Measurements from ENCODE around the gene MYO9A.

MYO9A gene

DNA sequence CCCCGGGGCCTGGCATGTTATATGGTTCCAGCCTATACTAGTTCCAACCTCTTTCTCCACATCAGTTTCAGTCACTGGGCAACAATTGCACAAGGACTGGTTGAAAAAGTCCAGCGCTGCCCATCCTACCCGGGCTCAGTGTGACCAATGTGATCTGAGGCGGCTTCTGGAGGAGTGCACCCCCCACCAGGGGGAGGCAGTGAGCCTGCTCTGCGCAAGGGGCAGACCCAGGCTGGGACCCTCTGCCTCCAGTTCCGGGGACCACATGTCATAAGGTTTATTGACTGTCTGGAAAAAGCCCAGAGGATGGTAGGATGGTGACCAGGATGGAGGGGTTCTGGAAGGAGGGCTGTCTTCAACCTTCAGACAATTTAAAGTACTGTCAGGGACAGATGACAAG, 333.2 kb downstream of the MYO9A start:
- H3K27me3 Mint-ChIP-seq, result peaks cover 7% of the 10 kb centered on the region
- no peaks in the 10 kb centered on the region for H3K36me3 Mint-ChIP-seq
- H3K4me1 Mint-ChIP-seq (ENCODE audit: low read depth), result no peaks in the 10 kb centered on the region
- H3K4me3 Mint-ChIP-seq, result no peak overlapping the region
- no peaks in the 10 kb centered on the region for H3K9me3 Mint-ChIP-seq (ENCODE audit: low read depth)
- H3K27ac Mint-ChIP-seq, result no peak overlapping the region

DNA sequence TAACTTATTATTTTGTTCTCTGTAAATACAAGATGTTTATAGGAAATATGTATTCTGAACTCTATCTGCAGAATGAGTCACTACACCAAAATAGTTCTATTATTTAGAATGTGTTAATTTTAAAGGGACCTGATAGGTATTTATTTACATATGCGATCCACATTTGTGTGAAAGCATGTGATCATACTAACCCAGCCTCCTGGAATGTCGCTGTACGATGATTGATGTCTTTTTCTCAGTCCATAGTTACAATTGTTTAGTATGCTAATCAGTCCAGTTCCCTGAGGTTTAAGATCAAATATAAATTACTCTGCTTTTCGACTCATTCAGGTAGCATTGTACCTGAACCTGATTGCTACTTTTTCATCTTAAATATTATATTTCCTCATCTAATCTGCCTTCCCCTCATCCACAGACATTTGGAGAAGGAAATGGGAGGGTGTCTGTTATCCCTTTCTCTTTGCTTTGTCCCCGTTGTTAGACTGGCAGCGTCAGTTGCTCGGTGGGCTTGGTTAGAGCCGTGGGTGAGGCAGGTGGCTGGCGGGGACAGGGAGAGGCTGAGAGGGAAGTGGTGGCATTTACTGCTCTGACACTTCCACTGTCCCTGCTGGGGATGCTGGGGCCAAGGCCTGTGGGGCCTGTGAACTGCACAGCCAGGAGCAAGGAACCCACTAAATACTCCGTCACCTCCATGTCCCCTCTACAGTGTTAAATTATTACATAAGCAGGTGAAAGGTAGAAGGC, 335.4 kb downstream of the MYO9A start:
- Mint-ChIP-seq H3K27ac (no peak overlapping the region), H3K9me3 (ENCODE audit: low read depth) (no peaks in the 10 kb centered on the region), H3K4me3 (no peak overlapping the region), H3K36me3 (no peaks in the 10 kb centered on the region), H3K4me1 (ENCODE audit: low read depth) (no peaks in the 10 kb centered on the region), H3K27me3 (peaks cover 7% of the 10 kb centered on the region)

GRCh38 chr15:71781965-71782265, 336.0 kb downstream of the MYO9A start:
- H3K27ac Mint-ChIP-seq, result no peak overlapping the region
- no peaks in the 10 kb centered on the region for H3K36me3 Mint-ChIP-seq
- no peaks in the 10 kb centered on the region for H3K9me3 Mint-ChIP-seq (ENCODE audit: low read depth)
- no peak overlapping the region for H3K4me3 Mint-ChIP-seq
- no peaks in the 10 kb centered on the region for H3K4me1 Mint-ChIP-seq (ENCODE audit: low read depth)
- peaks cover 7% of the 10 kb centered on the region for H3K27me3 Mint-ChIP-seq

DNA sequence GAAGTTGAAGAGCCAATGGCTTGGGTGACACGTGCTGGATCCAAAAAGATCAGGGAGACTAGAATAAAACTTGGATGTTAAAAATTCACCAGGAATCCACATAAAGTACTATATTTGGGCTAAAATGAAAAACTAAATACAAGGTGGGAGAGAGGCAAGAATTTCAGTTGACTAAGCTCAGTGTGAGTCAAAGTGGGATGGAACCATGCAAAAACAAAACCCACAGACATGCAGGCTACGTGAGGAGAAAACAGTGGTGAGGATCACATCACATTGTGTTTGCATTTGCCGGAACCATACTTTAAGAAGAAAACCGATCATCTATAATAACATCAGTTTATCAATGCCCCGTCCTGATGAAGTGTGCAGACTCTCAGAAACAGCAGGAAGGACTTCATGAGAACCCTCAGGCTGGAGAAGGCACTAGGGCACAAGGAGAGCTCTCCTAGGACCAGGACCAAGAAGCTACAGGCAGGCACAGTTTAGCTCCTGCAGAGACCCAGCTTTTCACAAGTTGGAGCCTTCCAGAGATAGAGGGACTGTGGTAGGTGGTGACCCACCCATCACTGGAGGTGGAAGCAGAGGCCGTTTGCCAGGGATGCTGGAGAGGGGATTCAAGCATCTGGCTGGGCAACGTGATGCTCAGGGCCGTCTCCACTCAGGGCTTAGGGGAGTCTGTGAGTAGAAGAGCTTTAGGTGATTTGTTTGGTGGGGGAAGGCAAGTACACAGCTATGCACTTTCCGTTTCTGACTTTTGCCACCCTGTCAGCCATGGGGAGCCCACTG, 336.6 kb downstream of the MYO9A start:
- Mint-ChIP-seq H3K4me3 (no peak overlapping the region), H3K27me3 (peaks cover 7% of the 10 kb centered on the region), H3K27ac (no peak overlapping the region), H3K36me3 (no peaks in the 10 kb centered on the region), H3K9me3 (ENCODE audit: low read depth) (no peaks in the 10 kb centered on the region), H3K4me1 (ENCODE audit: low read depth) (no peaks in the 10 kb centered on the region)

DNA sequence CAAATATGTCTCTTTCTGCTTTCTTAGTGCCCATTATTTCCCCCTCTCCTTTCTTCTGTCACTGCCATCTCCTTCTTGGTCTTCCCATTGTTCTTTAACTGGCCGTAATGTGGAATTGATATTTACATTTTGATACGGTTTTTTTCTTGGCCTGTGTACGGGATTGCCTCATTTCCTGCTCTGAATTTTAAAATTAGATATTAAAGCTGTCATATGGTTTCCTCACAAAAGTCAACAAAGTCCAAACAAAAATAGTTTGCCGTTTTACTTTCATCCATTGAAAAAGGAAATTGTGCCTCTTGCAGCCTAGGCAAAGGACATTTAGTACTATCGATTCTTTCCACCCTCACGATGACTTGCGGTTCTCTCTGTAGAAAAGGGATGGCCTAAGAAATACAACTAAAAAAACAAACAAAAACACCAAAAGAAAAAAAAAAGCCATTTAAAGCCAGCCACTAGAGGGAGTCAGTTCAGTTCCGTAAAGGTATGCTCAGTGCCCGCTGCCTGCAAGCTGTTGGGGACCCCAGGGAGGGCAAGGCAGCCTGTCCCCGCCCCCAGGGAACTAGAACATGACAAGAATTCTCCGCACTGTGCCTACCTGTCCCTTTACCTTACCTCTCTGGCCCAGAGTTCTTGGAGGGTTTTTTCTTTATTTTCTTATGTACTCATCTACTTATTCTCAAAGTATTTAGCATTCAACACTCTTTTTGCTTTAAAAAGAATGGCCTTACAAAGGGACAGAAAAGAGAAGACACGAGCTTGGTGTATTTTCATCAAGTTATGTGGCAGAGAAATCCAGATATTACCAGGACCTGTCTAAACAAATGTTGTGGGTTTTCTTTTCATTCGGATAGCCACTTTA, 337.6 kb downstream of the MYO9A start:
- Mint-ChIP-seq H3K9me3 (ENCODE audit: low read depth) (no peaks in the 10 kb centered on the region), H3K27ac (no peak overlapping the region), H3K27me3 (peaks cover 4% of the 10 kb centered on the region), H3K4me1 (ENCODE audit: low read depth) (no peaks in the 10 kb centered on the region), H3K36me3 (no peaks in the 10 kb centered on the region), H3K4me3 (no peak overlapping the region)

GRCh38 chr15:71779073-71779797, 338.7 kb downstream of the MYO9A start:
- Mint-ChIP-seq H3K27me3 (peaks cover 4% of the 10 kb centered on the region), H3K4me1 (ENCODE audit: low read depth) (no peaks in the 10 kb centered on the region), H3K36me3 (no peaks in the 10 kb centered on the region), H3K9me3 (ENCODE audit: low read depth) (no peaks in the 10 kb centered on the region), H3K4me3 (no peak overlapping the region), H3K27ac (no peak overlapping the region)

DNA sequence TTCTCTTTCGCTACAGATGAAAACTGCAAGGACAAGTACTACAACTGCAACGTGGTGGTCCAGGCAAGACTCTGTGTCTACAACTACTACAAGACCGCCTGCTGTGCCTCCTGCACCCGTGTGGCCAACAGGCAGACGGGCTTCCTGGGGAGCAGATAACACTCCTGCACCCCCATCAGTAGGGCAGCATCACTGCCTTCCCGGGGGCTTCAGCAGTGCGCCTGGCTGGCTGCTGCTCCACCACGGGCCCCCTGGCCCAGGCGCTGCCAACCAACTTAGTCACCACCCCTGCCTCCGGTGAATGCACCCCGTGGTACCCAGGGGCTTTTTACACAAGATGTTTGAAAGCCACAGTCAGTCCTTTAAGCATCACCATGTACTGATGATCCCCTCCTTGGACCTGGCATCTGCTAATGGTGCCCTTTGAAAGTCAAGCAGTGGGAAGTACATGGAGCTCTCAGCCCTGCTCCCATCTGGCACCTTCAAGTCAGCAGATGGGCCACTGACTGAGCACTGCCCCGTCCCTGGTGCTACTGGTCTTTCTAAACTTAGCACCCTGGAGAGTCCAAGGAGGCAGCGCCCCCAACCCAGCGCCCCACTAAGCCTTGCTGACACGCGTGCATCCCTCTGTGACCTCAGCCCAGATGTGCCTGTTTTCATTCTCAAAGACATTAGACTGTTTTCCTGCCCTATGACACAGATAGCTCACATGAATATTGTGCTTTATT, 340.6 kb downstream of the MYO9A start:
- no peak overlapping the region for H3K4me3 Mint-ChIP-seq
- no peaks in the 10 kb centered on the region for H3K36me3 Mint-ChIP-seq
- H3K4me1 Mint-ChIP-seq (ENCODE audit: low read depth), result no peaks in the 10 kb centered on the region
- H3K27ac Mint-ChIP-seq, result no peak overlapping the region
- peaks cover 4% of the 10 kb centered on the region for H3K27me3 Mint-ChIP-seq
- no peaks in the 10 kb centered on the region for H3K9me3 Mint-ChIP-seq (ENCODE audit: low read depth)

- Mint-ChIP-seq H3K27me3 (peaks cover 3% of the 10 kb centered on the region), H3K4me3 (no peak overlapping the region), H3K27ac (no peak overlapping the region), H3K4me1 (ENCODE audit: low read depth) (no peaks in the 10 kb centered on the region), H3K36me3 (no peaks in the 10 kb centered on the region), H3K9me3 (ENCODE audit: low read depth) (no peaks in the 10 kb centered on the region)
These were observed 341.6 kb downstream of the MYO9A start for GRCh38 chr15:71776304-71776703.

- Mint-ChIP-seq H3K9me3 (ENCODE audit: low read depth) (no peaks in the 10 kb centered on the region), H3K36me3 (no peaks in the 10 kb centered on the region)
These were observed 342.1 kb downstream of the MYO9A start for GRCh38 chr15:71775856-71776255.

DNA sequence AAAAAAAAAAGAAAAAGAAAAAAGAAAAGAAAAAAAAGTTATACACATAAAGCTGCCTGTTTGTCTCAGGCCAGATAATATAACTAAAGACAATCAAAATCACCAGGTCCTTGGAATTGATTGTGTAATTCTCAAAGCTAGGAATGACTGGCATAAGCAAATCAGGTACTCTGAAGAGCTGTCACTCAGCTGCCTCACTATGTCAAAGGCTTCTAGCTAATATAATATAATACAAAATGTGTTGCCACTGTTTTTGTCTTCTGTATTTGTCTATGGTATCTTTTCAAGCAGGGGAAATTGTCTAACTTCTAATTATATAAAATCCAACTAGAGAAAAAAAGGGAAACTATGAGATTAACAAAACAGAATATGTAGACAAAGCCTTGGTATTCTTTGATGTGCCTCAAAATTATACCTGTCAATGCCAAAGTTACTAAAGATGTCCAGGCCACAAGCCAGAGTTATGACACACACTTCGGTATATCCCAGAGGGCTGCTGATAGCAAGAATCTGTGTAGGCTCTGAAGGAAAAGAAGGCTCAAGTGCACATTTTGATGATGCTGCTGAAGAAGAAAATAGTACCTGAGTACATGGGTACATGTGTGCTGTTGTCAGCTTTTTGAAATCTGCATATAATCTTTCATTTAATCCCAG, 344.6 kb downstream of the MYO9A start:
- Mint-ChIP-seq H3K36me3 (no peaks in the 10 kb centered on the region), H3K27ac (no peak overlapping the region), H3K27me3 (no peaks in the 10 kb centered on the region), H3K4me1 (ENCODE audit: low read depth) (no peaks in the 10 kb centered on the region), H3K4me3 (no peak overlapping the region), H3K9me3 (ENCODE audit: low read depth) (no peaks in the 10 kb centered on the region)

More at GRCh38 chr15:71775856-71776255, 342.1 kb downstream of the MYO9A start:
- H3K27me3 Mint-ChIP-seq, result no peaks in the 10 kb centered on the region
- no peaks in the 10 kb centered on the region for H3K4me1 Mint-ChIP-seq (ENCODE audit: low read depth)
- no peak overlapping the region for H3K27ac Mint-ChIP-seq
- no peak overlapping the region for H3K4me3 Mint-ChIP-seq

Data from activated naive CD8-positive, alpha-beta T cell (primary cell).